HG03342 (cell line): ENCODE data around the gene TRMT112.

Experiments used
- ATAC-seq: cut with Tn5 transposase; IDR thresholded peaks from one replicate; pipeline ENCODE4 v1.9.1; 2021; ENCODE audit warnings: mild to moderate bottlenecking, moderate library complexity; ENCODE audit not compliant: unreplicated experiment

Gene TRMT112

DNA sequence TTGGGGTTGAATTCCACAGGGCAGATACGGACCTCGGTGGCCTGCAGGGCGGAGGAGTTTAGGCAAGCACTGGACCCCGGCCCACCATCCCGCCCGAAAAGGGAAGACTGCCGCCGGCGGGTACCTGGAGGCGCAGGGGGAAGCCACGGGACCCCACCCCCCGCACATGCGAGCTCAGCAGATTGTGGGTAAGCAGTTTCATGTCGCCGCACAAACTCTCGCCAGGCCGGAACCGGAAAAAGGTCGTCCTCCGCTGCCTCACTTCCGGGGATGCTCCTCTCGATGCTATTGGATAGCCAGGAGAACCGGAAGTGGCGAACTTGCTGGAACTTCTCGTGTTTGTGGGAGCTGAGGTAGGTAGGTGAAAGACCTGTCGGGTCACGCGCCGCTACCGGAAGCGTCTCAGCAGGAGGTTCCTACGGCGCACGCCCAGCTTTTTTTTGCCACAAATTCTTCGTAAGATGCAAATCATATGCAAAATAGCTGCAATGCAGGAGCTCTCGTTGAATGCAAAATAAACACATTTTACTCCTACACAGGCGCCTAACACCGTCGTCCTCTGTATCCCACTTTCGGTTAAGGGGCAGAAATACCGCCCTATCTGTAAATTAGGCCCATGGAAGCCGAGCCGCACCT is at the start of gene TRMT112:
TSS of gene TRMT112 (minus strand) at position 235 of the 636 bp plus-strand sequence. CDS start at position 202, 33 bp downstream.
- peak; percentile 60 for ATAC-seq

- no peak for ATAC-seq
These were observed 49.4 kb upstream of the TRMT112 start for GRCh38 chr11:64366751-64367150.

GRCh38 chr11:64364911-64365310 is 47.6 kb upstream of the TRMT112 start:
- no peak for ATAC-seq

DNA sequence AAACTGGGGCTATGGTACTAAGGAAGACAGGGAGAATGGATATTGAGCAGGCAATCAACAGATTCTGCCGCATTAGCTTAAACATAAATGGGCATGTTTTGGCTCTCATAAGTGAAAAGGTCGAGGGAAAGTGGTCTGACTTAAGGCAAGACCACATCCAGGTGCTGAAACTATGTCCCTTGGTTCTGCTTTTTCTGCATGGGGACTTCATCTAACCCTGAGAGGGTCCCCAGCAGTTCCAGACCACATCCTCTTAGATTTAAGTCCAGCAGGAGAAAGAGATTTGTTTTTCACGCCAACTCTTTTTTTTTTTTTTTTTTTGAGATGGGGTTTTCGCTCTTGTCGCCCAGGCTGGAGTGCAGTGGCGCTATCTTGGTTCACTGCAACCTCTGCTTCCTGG is 47.1 kb upstream of the TRMT112 start:
- no peak for ATAC-seq

GRCh38 chr11:64362339-64362738 is 45.0 kb upstream of the TRMT112 start:
- no peak for ATAC-seq

GRCh38 chr11:64361659-64362058 is 44.3 kb upstream of the TRMT112 start:
- no peak for ATAC-seq

- no peak for ATAC-seq
These were observed 43.1 kb upstream of the TRMT112 start for GRCh38 chr11:64360448-64360921.

DNA sequence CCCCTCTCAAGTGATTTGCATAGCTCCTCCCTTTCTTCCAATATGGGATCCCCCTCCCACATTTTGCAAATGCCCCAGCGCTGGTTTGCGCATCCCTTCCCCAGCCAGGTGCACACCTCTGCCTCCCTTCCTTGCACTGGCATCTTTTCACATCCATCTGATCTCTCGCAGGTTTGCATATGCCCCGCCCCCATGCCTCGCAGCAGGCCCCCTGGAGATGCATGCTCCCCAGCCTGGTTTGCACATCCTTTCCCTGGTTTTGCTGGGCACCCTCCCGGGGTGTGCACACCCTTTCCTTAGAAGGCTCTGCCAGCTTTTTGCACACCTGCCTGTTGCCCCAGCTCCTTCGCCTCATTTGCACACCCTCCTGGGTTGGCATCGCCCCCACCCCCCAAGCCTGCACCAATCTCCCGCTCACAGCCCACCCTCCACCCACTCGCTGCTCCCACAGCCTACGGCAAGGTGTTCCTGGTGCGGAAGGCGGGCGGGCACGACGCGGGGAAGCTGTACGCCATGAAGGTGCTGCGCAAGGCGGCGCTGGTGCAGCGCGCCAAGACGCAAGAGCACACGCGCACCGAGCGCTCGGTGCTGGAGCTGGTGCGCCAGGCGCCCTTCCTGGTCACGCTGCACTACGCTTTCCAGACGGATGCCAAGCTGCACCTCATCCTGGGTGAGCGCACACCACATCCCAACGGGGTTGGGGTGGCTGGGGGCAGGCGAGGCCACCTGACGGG is 42.5 kb upstream of the TRMT112 start:
- ATAC-seq, result no peak

- ATAC-seq, result peak; percentile 58
These were observed 41.8 kb upstream of the TRMT112 start, which contains the start of gene RPS6KA4 for GRCh38 chr11:64358907-64359711. Gene RPS6KA4 (plus strand): TSS chr11:64359162. CDS start chr11:64359236, 74 bp downstream.

- no peak for ATAC-seq
These were observed 41.2 kb upstream of the TRMT112 start for GRCh38 chr11:64358536-64358906.

DNA sequence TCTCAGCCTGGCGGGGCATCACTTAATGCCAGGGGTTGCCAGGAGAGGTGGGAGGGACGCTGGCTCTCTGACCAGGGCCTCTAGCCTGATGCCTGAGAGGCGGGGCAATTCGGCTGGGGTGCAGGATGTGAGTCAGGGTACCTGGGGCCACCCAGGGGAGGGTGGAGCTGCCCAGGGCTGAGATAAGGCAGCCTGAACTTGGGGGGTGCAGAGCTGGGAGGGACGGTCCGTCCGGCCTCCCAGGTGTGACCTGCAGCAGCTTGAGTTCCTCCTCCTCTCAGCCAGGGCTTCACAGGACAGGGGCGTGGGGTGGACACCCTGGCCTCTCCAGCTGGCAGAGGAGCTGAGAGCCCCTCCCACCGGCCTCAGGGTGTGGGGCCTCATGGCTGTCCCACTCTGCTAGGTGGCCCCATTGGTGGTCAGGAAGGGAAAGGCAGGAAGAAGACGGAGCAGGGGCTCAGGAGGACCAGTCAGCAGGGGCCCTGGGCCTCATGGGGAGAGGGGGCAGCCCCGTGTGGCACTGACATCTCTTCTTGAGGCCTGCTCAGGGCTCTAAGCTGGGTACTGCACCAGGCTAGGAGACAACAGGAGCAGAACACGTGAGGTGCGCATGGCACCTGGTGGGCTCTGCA is 40.7 kb upstream of the TRMT112 start:
- no peak for ATAC-seq

GRCh38 chr11:64357446-64357845 is 40.1 kb upstream of the TRMT112 start:
- no peak for ATAC-seq

DNA sequence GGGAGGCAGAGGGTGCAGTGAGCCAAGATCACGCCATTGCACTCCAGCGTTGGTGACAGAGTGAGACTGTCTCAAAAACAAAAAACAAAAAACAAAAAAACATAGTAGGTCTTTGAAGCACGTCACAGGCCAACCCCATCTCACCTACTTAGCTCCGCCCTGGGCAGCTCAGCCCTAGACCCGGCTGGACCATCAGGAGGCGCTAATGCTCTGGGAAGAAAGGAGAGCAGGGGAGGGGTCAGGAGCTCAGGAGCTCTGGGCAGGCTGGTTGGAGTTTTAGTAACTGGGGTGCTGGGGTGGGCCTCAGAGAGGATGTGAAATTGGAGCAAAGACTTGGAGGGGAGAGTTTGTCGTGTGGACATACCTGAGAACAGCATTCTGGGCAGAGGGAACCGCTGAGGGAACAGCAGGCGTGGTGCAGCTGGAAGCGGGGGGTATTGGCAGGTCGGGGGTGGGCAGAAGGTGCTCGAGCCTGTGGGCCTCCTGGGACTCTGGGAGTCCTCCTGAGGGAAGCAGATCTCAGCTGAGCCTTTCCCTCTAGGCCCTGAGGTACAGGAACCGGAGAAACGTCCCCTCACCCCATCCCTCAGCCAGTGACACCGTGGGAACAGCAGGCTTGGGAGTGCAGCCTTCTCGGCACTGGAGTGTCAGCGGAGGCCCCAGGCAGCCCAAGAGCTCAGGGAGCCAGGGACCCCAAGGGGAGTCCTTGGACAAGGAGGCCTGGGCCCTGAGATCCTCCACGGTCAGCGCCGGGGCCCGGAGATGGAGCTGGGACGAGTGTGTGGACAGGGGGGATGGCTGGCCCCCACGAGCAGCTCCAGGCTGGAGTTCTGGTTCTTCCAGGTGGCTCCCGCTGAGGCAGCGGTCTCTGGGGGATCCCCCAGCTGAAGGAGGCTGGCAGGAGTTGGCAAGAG is 39.4 kb upstream of the TRMT112 start:
- ATAC-seq, result no peak

DNA sequence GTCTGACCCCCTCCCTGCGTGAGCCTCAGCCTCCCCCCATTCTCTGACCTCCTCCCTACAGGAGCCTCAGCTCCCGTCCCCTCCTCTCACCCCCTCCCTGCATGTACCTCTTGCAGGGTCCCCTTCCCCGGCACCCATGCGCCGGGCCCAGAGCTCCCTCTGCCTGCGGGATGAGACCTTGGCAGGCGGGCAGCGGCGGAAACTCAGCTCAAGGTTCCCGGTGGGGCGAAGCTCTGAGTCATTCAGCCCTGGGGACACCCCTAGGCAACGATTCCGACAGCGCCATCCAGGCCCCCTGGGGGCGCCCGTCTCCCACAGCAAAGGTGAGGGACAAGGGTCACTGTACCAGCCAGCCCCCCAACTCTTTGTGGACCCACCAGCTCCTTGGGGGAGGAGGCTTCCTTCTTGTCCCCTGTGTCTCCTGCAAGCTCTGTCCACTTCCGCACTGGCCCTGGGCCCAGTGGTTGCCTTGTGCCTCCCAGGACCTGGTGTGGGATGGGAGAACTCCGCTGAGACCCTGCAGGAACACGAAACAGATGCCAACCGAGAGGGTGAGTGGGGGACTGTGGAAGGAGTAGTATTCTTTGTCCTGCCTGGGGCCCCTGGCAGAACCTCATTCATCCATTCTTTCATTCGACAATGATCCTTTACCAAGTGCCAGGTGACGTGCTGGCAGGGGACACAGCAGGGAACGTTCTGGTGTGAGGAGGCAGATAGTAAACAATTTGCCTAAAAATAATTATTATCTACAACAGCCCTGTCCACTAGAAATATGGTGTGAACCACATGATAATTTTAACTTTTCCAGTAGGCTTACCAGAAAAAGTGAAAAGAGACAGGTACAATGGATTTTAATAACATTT is 38.0 kb upstream of the TRMT112 start:
- no peak for ATAC-seq

GRCh38 chr11:64353715-64354506 is 36.6 kb upstream of the TRMT112 start:
- no peak for ATAC-seq

DNA sequence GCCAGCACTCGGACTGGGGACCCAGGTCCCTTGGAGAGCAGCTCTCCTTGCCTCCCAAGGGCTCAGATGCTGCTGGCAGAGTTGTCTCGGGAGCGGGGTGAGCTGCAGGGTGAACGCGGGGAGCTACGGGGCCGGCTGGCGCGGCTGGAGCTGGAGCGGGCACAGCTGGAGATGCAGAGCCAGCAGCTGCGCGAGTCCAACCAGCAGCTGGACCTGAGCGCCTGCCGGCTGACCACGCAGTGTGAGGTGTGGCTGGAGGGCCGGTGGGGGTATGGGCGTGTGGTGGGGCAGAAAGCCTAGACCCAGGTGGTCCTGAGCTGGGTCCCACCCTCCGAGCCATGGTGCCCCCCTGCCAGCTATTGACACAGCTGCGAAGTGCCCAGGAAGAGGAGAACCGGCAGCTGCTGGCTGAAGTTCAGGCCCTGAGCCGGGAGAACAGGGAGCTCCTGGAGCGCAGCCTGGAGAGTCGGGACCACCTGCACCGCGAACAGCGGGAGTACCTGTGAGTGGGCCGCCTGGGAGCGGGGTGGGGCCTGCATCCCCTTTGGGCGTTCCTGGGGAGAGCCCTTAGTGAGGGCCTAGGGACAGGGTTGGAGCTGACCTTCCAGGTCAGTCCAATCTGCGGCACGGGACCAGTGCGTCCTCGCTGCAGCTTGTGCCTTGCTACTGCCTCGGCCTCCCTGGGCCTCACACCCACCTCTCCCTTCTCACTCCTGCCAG is 35.8 kb upstream of the TRMT112 start:
- no peak for ATAC-seq

- ATAC-seq, result no peak
These were observed 35.0 kb upstream of the TRMT112 start for GRCh38 chr11:64352099-64352994.
